ENCODE data around the gene ATAT1.

The ATAT1 gene

DNA sequence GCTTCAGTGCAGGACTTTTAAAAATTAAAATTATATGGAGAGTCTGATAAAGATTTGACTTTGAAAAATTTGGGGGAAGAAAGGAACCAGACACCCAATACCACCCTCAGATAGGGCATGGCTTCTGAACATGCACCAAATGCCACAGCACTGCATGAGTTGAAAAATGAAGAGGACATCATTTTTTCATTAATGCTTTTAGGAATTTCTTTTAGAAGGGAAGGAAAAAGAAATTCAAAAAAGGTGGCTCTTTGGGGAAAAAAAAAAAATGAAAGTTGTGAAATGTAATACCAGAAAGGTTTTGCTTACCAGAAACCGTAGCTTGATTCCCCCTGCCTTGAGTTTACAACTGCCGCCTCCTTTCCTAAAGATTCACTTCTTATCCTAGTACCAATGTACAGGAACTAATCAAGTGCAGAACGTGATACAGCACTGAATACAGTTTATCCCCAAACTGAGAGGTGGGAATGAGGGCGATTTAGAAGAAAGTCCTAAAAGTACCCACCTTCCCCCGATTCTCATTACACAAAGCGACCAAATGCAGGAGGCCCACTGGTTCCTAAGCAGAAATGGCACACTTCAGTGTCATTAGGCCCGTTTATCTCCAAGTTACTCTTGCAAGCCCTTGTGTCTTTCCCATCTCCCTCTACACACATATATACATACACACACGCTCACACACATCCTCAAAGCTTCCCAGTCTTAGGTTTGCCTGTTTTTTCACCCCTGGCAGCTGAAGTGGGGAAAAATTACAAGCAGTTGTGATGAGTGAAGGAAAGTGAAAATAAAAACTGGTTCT lies 12.4 kb upstream of the ATAT1 start:
- peak overlapping the region; percentile 90 for H3K27ac ChIP-seq (ENCODE audit: low read depth, low read length)
- H3K36me3 ChIP-seq (ENCODE audit: insufficient read depth, low read length): peaks cover 25% of the 10 kb centered on the region
- H3K27me3 ChIP-seq (ENCODE audit: control insufficient read depth in 1 of 2, insufficient read depth in 2 of 2, low read length in 2 of 2): no peaks in the 10 kb centered on the region
- no peaks in the 10 kb centered on the region for H3K9me3 ChIP-seq (ENCODE audit: low read length)
- H3K9ac ChIP-seq (ENCODE audit: low read length): peak overlapping the region; percentile 76
- H3K4me1 ChIP-seq (ENCODE audit: insufficient read depth, low read length): peaks cover 60% of the 10 kb centered on the region
- H3K4me3 ChIP-seq (ENCODE audit: low read depth in 1 of 2, low read length in 2 of 2): peak overlapping the region; percentile 25 to 76

- H3K36me3 ChIP-seq (ENCODE audit: insufficient read depth, low read length): peaks cover 25% of the 10 kb centered on the region
- peaks cover 54% of the 10 kb centered on the region for H3K4me1 ChIP-seq (ENCODE audit: insufficient read depth, low read length)
- H3K27ac ChIP-seq (ENCODE audit: low read depth, low read length): peak overlapping the region; percentile 90
- peak overlapping the region; percentile 100 for H3K9ac ChIP-seq (ENCODE audit: low read length)
- H3K27me3 ChIP-seq (ENCODE audit: control insufficient read depth in 1 of 2, insufficient read depth in 2 of 2, low read length in 2 of 2): no peaks in the 10 kb centered on the region
- no peaks in the 10 kb centered on the region for H3K9me3 ChIP-seq (ENCODE audit: low read length)
- peak overlapping the region; percentile 76 to 96 for H3K4me3 ChIP-seq (ENCODE audit: low read depth in 1 of 2, low read length in 2 of 2)
Measured at GRCh38 chr6:30614843-30615218, 11.8 kb upstream of the ATAT1 start.

DNA sequence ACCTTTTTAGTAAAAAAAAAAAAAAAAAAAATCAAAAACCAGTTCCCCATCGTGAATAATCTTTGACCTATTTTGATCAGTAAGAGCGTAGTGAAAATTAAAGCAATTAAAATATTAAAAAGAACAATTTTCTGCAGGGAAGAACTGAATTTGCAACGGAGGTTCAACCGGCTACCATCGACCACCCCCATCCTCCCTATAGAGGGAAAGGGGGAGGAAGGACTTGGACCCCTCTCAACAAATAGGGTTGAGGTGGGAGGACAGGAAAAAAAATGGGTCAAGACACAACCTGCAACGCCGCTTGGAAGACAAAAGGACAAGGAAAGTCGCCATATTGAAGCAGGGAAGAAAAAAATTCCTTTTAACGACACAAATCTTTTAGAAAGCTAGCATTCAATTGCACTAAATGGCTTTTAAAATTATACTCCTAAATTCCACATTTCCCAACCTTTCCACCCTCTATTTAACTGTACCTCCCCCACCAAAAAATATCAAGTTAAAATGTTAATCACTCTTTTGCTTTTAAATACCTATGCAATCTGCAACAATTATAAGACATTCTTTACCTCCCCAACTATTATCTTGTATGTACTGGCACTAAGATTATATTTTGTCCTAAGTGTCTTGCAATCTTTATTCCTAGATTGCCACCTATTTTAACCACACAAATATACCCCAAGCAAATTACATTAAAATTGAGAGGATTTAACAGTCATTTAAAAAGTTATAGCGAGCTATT lies 11.3 kb upstream of the ATAT1 start:
- H3K36me3 ChIP-seq (ENCODE audit: insufficient read depth, low read length): peaks cover 25% of the 10 kb centered on the region
- H3K9ac ChIP-seq (ENCODE audit: low read length): peak overlapping the region; percentile 100
- no peaks in the 10 kb centered on the region for H3K9me3 ChIP-seq (ENCODE audit: low read length)
- peaks cover 49% of the 10 kb centered on the region for H3K4me1 ChIP-seq (ENCODE audit: insufficient read depth, low read length)
- H3K4me3 ChIP-seq (ENCODE audit: low read depth in 1 of 2, low read length in 2 of 2): peak overlapping the region; percentile 76 to 96
- no peaks in the 10 kb centered on the region for H3K27me3 ChIP-seq (ENCODE audit: control insufficient read depth in 1 of 2, insufficient read depth in 2 of 2, low read length in 2 of 2)
- peak overlapping the region; percentile 90 for H3K27ac ChIP-seq (ENCODE audit: low read depth, low read length)

DNA sequence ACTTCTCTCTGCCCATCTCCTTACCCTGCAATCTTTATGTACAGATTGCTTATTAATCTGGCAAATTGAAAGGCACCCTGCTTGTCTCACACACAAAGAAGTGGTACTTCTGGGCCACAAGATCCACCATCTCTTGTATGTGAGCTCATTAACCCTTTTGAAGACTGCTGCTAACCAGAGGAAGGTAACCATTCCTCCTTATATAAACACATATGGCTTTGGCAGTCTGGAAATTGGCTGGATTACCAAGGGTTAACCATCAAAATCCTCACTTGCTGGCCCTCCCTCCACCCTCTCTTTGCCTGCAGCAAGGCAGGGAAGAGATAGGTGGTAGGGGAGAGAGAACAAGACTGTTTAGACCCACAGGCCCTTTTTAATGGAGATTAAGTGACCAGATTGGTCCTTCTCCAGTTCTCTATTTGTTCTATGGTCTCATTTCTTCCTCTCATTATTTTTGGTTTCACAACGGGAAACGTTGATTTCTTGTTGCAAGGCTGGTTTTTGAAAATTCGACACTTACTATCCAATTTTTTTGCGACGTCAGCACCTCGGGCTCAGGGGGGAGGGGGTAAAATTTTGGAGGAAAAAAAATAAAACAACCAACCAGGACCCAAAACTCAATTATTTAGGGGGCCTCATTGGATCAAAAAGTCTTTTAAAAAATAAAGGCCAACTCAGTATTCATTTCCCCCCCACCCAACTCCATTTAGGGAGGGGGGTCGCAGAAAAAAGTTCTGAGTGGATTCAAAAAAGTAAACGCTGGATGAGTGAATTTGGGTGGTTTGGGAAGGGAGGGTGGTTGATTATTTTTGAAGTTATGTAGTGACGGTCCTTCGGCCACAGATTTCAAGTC lies 10.5 kb upstream of the ATAT1 start:
- H3K4me1 ChIP-seq (ENCODE audit: insufficient read depth, low read length): peaks cover 41% of the 10 kb centered on the region
- H3K9ac ChIP-seq (ENCODE audit: low read length): peak overlapping the region; percentile 100
- H3K27ac ChIP-seq (ENCODE audit: low read depth, low read length): peak overlapping the region; percentile 90
- peak overlapping the region; percentile 76 to 96 for H3K4me3 ChIP-seq (ENCODE audit: low read depth in 1 of 2, low read length in 2 of 2)
- peaks cover 31% of the 10 kb centered on the region for H3K36me3 ChIP-seq (ENCODE audit: insufficient read depth, low read length)
- no peaks in the 10 kb centered on the region for H3K9me3 ChIP-seq (ENCODE audit: low read length)
- H3K27me3 ChIP-seq (ENCODE audit: control insufficient read depth in 1 of 2, insufficient read depth in 2 of 2, low read length in 2 of 2): no peaks in the 10 kb centered on the region

DNA sequence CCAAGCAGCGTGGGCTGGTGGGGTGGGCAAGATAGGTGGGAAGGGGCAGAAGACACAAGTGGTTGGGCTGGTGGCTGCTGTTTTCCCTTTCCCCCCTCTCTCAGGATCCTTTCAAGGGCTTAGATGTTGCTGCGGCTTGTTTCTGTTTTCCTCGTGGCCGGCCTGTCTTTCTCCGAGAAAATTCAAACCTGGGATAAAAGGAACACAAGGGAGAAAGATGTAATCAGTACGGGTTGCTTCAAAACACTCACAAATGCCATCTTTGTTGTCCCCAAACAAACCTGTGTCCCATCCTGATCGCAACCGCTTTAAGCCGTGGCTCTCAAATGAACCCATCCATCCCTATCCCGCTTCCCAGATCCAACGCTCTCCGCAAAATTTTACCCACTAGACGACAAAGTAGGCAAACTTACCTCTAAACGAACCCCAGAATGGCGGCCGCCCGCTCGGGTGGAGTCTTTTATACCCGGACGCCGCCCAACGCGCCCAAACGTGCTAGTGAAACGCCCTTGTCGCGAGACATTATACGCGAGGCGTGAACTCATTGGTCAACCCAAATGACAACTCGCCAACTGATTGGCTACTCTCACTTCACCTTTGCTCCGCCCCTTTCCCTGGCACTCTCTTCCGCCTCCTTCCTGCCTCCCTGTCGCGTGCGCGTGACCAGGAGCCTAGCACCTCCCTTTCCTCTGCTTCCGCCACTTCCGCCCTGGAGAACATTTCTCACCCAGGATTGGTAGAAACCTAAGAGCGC lies 9.7 kb upstream of the ATAT1 start, which contains the start of gene PPP1R10:
Gene PPP1R10 (minus strand): TSS at position 433 of the 754 bp plus-strand sequence. CDS start 7,299 bp downstream, outside the sequence.
- Histone ChIP-seq H3K4me1 (ENCODE audit: insufficient read depth, low read length) (peaks cover 33% of the 10 kb centered on the region), H3K9me3 (ENCODE audit: low read length) (no peaks in the 10 kb centered on the region), H3K36me3 (ENCODE audit: insufficient read depth, low read length) (peaks cover 36% of the 10 kb centered on the region), H3K4me3 (ENCODE audit: low read depth in 1 of 2, low read length in 2 of 2) (peak within 1 kb of the TSS; percentile 76 to 96), H3K9ac (ENCODE audit: low read length) (peak within 1 kb of the TSS; percentile 100), H3K27me3 (ENCODE audit: control insufficient read depth in 1 of 2, insufficient read depth in 2 of 2, low read length in 2 of 2) (no peaks in the 10 kb centered on the region), H3K27ac (ENCODE audit: low read depth, low read length) (peak within 1 kb of the TSS; percentile 90)

- Histone ChIP-seq H3K27me3 (ENCODE audit: control insufficient read depth in 1 of 2, insufficient read depth in 2 of 2, low read length in 2 of 2) (no peaks in the 10 kb centered on the region), H3K9me3 (ENCODE audit: low read length) (no peaks in the 10 kb centered on the region), H3K36me3 (ENCODE audit: insufficient read depth, low read length) (peaks cover 40% of the 10 kb centered on the region), H3K4me3 (ENCODE audit: low read depth in 1 of 2, low read length in 2 of 2) (peak within 1 kb of the TSS; percentile 76 to 96), H3K9ac (ENCODE audit: low read length) (peak within 1 kb of the TSS; percentile 100), H3K27ac (ENCODE audit: low read depth, low read length) (peak within 1 kb of the TSS; percentile 90), H3K4me1 (ENCODE audit: insufficient read depth, low read length) (peaks cover 26% of the 10 kb centered on the region)
Measured at GRCh38 chr6:30617565-30618269, 9.0 kb upstream of the ATAT1 start, which contains the start of gene MRPS18B. Gene MRPS18B, plus strand, starts transcription at chr6:30617840. Its CDS starts 26 bp downstream, at chr6:30617866.

DNA sequence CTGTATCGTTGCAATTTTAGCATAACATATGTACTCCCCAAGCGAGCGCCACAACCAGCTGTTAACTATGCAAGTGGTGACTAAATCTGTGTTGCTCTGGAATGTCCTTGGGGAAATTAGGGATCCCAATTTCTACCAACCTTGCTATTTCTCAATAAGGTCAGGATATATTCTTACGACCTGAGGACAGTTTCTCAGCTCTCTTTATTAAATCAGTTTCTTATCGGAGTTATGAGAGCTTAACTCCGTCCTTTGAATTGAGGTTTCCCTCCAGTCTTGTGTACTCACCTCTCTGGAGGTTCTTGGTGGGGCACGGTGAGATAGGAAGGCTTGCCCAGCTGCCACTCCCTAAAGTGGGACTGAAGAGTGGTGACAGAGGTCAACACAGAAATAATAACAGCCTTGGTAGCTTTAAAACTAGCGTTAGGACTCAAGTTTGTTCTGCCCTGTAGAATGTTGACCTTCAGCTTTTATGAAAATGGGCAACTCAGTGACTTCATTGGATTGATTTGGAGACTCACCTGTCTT lies 8.3 kb upstream of the ATAT1 start:
- Histone ChIP-seq H3K36me3 (ENCODE audit: insufficient read depth, low read length) (peaks cover 43% of the 10 kb centered on the region), H3K4me3 (ENCODE audit: low read depth in 1 of 2, low read length in 2 of 2) (peak overlapping the region; percentile 38 to 67), H3K9ac (ENCODE audit: low read length) (peak overlapping the region; percentile 81), H3K27me3 (ENCODE audit: control insufficient read depth in 1 of 2, insufficient read depth in 2 of 2, low read length in 2 of 2) (no peaks in the 10 kb centered on the region), H3K9me3 (ENCODE audit: low read length) (no peaks in the 10 kb centered on the region), H3K4me1 (ENCODE audit: insufficient read depth, low read length) (peaks cover 20% of the 10 kb centered on the region), H3K27ac (ENCODE audit: low read depth, low read length) (peak overlapping the region; percentile 62)

DNA sequence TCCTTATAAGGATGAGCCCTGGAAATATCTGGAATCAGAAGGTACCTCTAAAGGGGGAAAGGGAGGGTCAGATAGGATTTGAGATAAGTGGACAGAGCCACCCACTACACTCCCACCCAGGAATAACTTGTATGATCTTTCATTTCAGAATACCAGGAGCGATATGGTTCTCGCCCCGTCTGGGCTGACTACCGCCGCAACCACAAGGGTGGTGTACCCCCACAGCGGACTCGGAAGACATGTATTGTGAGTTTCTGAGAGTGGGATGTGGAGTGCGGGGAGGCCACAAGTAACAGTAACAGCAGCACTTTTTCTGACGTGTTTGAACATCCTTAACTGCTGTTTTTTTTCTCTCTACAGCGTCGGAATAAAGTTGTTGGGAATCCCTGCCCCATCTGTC lies 7.1 kb upstream of the ATAT1 start:
- Histone ChIP-seq H3K4me1 (ENCODE audit: insufficient read depth, low read length) (peaks cover 8% of the 10 kb centered on the region), H3K9ac (ENCODE audit: low read length) (no peak overlapping the region), H3K27me3 (ENCODE audit: control insufficient read depth in 1 of 2, insufficient read depth in 2 of 2, low read length in 2 of 2) (no peaks in the 10 kb centered on the region), H3K4me3 (ENCODE audit: low read depth in 1 of 2, low read length in 2 of 2) (no peak overlapping the region), H3K36me3 (ENCODE audit: insufficient read depth, low read length) (peaks cover 46% of the 10 kb centered on the region), H3K9me3 (ENCODE audit: low read length) (no peaks in the 10 kb centered on the region), H3K27ac (ENCODE audit: low read depth, low read length) (no peak overlapping the region)

DNA sequence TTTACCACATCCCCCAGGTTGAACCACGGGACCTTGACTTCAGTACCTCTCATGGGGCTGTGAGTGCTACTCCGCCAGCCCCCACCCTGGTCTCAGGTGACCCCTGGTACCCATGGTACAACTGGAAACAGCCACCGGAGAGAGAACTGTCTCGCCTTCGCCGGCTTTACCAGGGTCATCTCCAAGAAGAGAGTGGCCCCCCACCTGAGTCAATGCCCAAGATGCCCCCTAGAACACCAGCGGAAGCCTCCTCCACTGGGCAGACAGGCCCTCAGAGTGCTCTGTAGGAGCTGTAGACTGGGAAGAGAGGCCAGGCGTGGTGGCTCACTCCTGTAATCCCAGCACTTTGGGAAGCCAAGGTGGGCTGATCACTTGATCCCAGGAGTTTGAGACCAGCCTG lies 1.2 kb upstream of the ATAT1 start:
- Histone ChIP-seq H3K4me3 (ENCODE audit: low read depth in 1 of 2, low read length in 2 of 2) (no peak overlapping the region), H3K9me3 (ENCODE audit: low read length) (no peaks in the 10 kb centered on the region), H3K9ac (ENCODE audit: low read length) (no peak overlapping the region), H3K4me1 (ENCODE audit: insufficient read depth, low read length) (peaks cover 11% of the 10 kb centered on the region), H3K27ac (ENCODE audit: low read depth, low read length) (no peak overlapping the region), H3K27me3 (ENCODE audit: control insufficient read depth in 1 of 2, insufficient read depth in 2 of 2, low read length in 2 of 2) (no peaks in the 10 kb centered on the region), H3K36me3 (ENCODE audit: insufficient read depth, low read length) (peaks cover 53% of the 10 kb centered on the region)

DNA sequence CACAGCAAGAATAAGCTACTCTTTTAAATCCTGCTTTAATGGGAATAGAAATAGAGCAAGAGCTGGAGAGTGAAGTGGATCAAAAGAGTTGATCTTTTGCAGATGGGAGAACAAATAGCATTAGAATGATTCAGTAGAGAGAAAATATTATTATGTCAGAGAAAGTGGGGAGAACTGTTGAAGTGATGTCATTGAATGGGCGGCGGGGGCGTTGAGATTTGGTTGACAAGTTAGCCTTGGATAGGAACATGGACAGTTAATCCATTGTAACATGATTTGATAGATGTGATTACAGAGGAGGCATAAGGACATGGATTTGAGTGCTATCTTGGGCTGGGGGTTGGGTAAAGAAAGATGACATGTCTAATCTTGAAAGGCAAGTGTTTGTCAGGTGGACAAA lies 9.2 kb downstream of the ATAT1 start:
- no peak overlapping the region for H3K9ac ChIP-seq (ENCODE audit: low read length)
- no peaks in the 10 kb centered on the region for H3K27me3 ChIP-seq (ENCODE audit: control insufficient read depth in 1 of 2, insufficient read depth in 2 of 2, low read length in 2 of 2)
- H3K9me3 ChIP-seq (ENCODE audit: low read length): no peaks in the 10 kb centered on the region
- no peak overlapping the region for H3K27ac ChIP-seq (ENCODE audit: low read depth, low read length)
- no peak overlapping the region for H3K4me3 ChIP-seq (ENCODE audit: low read depth in 1 of 2, low read length in 2 of 2)
- H3K4me1 ChIP-seq (ENCODE audit: insufficient read depth, low read length): no peaks in the 10 kb centered on the region
- H3K36me3 ChIP-seq (ENCODE audit: insufficient read depth, low read length): peaks cover 18% of the 10 kb centered on the region

All from muscle layer of colon (tissue), 2 donors.